Measurements from ENCODE around the gene INTS13. TPM values are rescaled to one million over a fixed set of nuclear protein-coding genes. Genes with fewer than 3 reads are reported as not detected.
"Not testable (repeated sequence)": the region's sequence is repeated elsewhere in the genome, so short reads cannot be mapped to it uniquely, and the experiment has no call there.

The INTS13 gene
- total RNA-seq, 5 donors from 2014 or later (not counting 1 experiment from before 2014, with no cell fraction given): 19.7 to 26.0 (median 23.9) TPM

GRCh38 chr12:26906024-26906423 lies 31.8 kb downstream of the INTS13 start:
- Mint-ChIP-seq H3K4me1 (peaks cover 6 to 19% (median 9%) of the 10 kb centered on the region in 3 donors), H3K9me3 (peaks cover 0 to 9% (median 0%) of the 10 kb centered on the region in 3 donors), H3K4me3 (no peak overlapping the region), H3K36me3 (peaks cover 60% of the 10 kb centered on the region), H3K27ac (no peak overlapping the region), H3K27me3 (no peaks in the 10 kb centered on the region)
- DNase-seq (no peak), ATAC-seq (replicated peaks in 1 of 4) (no peak)
- H3K36me3 ChIP-seq (ENCODE audit: control insufficient read depth in 2 of 2, extremely low read depth in 1 of 2, insufficient read depth in 1 of 2, low read length in 1 of 2): peaks cover 8 to 39% of the 10 kb centered on the region in 2 donors
- H3K4me1 ChIP-seq (ENCODE audit: control insufficient read depth in 1 of 2, extremely low read depth in 1 of 2, insufficient read depth in 2 of 2, low read length in 2 of 2): peaks cover 0 to 3% of the 10 kb centered on the region in 2 experiments
- no peak overlapping the region for H3K27ac ChIP-seq (ENCODE audit: low read length)
- no peak overlapping the region for H3K4me3 ChIP-seq (ENCODE audit: control insufficient read depth in 1 of 2, extremely low read depth in 1 of 2, low read length in 1 of 2)
- no peaks in the 10 kb centered on the region for H3K27me3 ChIP-seq (replicated peaks in 1 of 2; ENCODE audit: control insufficient read depth in 2 of 2, extremely low read depth in 1 of 2, insufficient read depth in 2 of 2, low read length in 1 of 2)
- no peaks in the 10 kb centered on the region for H3K9me3 ChIP-seq
- WGBS (ENCODE audit: insufficient coverage): no CpG with 5 or more reads among the region's 1 CpG
- ChIA-PET POLR2A (no interaction called here), CTCF (no interaction called here)

- H3K9me3 ChIP-seq; H3K27me3 Mint-ChIP-seq; H3K27ac Mint-ChIP-seq; POLR2A ChIA-PET; H3K27ac ChIP-seq (ENCODE audit: low read length); H3K4me3 ChIP-seq (ENCODE audit: control insufficient read depth in 1 of 2, extremely low read depth in 1 of 2, low read length in 1 of 2); ATAC-seq (replicated peaks in 1 of 4); DNase-seq; H3K4me1 ChIP-seq (ENCODE audit: control insufficient read depth in 1 of 2, extremely low read depth in 1 of 2, insufficient read depth in 2 of 2, low read length in 2 of 2); H3K9me3 Mint-ChIP-seq; H3K27me3 ChIP-seq (replicated peaks in 1 of 2; ENCODE audit: control insufficient read depth in 2 of 2, extremely low read depth in 1 of 2, insufficient read depth in 2 of 2, low read length in 1 of 2); H3K4me3 Mint-ChIP-seq: not testable (repeated sequence)
- CTCF ChIA-PET: interaction anchor here (0.6 to 0.7 kb wide), 6 partner anchors 33 to 1747 kb away, joined by 3 to 9 read pairs (median 4); no protein-coding TSS in a partner anchor
- H3K36me3 ChIP-seq (ENCODE audit: control insufficient read depth in 2 of 2, extremely low read depth in 1 of 2, insufficient read depth in 1 of 2, low read length in 1 of 2): peaks cover 0 to 31% of the 10 kb centered on the region in 2 donors
- peaks cover 4 to 15% (median 6%) of the 10 kb centered on the region in 3 donors for H3K4me1 Mint-ChIP-seq
- peaks cover 65% of the 10 kb centered on the region for H3K36me3 Mint-ChIP-seq
- WGBS (ENCODE audit: insufficient coverage): no CpG with 5 or more reads among the region's 3 CpGs
Measured at GRCh38 chr12:26903396-26903795, 34.4 kb downstream of the INTS13 start.

DNA sequence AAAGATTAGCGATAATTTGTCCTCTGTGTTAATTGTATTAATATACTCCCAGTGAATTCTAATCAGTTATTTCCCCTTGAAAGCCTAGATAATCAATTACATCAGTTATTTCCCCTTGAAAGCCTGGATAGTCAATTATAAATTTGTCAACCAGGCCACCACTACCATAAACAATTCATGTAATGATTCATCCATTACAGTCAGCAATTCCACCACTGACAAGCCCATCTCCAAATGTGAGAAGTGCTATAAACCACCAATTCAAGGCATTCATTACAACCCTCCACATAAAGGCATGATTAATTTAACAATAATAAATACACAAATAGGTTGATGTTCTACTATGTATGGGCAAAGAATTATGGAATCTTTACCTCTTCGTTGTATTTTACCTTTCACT lies 40.9 kb downstream of the INTS13 start:
- Histone ChIP-seq H3K4me3 (ENCODE audit: control insufficient read depth in 1 of 2, extremely low read depth in 1 of 2, low read length in 1 of 2) (no peak overlapping the region), H3K36me3 (ENCODE audit: control insufficient read depth in 2 of 2, extremely low read depth in 1 of 2, insufficient read depth in 1 of 2, low read length in 1 of 2) (peaks cover 0 to 9% of the 10 kb centered on the region in 2 donors), H3K9me3 (no peaks in the 10 kb centered on the region), H3K27ac (ENCODE audit: low read length) (no peak overlapping the region), H3K4me1 (ENCODE audit: control insufficient read depth in 1 of 2, extremely low read depth in 1 of 2, insufficient read depth in 2 of 2, low read length in 2 of 2) (no peaks in the 10 kb centered on the region), H3K27me3 (replicated peaks in 1 of 2; ENCODE audit: control insufficient read depth in 2 of 2, extremely low read depth in 1 of 2, insufficient read depth in 2 of 2, low read length in 1 of 2) (no peaks in the 10 kb centered on the region)
- no CpG with 5 or more reads among the region's 2 CpGs for WGBS (ENCODE audit: insufficient coverage)
- no peaks in the 10 kb centered on the region for H3K9me3 Mint-ChIP-seq
- ChIA-PET CTCF (interaction anchor here in 1 of 2 donors (2.1 kb wide), 1 partner anchor 12 kb away, joined by 6 read pairs; no protein-coding TSS in a partner anchor), POLR2A (no interaction called here)
- no peak for ATAC-seq (replicated peaks in 1 of 4)
- H3K4me3 Mint-ChIP-seq: no peak overlapping the region
- DNase-seq: no peak
- peaks cover 30% of the 10 kb centered on the region for H3K36me3 Mint-ChIP-seq
- peaks cover 0 to 5% (median 0%) of the 10 kb centered on the region in 3 donors for H3K4me1 Mint-ChIP-seq
- H3K27me3 Mint-ChIP-seq: no peaks in the 10 kb centered on the region
- H3K27ac Mint-ChIP-seq: no peak overlapping the region

DNA sequence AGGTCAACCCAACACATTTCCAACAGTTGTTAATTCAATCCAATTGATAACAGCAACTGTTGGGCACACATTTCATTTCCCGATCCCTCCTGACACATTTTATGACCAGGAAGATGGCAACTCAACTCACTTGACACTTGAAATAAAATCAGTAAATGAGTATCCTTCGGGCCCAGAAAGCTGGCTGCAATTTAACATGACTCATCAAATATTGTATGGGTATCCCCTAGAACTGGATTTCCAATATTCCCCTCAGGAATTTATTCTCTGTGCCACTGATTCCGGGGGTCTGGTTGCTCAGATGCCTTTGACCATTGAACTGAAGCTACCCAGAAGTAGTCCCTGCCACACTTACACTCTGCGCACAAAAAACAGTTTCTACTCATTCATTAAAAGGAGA lies 42.1 kb downstream of the INTS13 start:
- no peaks in the 10 kb centered on the region for H3K4me1 ChIP-seq (ENCODE audit: control insufficient read depth in 1 of 2, extremely low read depth in 1 of 2, insufficient read depth in 2 of 2, low read length in 2 of 2)
- WGBS (ENCODE audit: insufficient coverage): 100% methylated on average over 1 of the region's 4 CpGs
- H3K27ac Mint-ChIP-seq: no peak overlapping the region
- H3K9me3 ChIP-seq: no peaks in the 10 kb centered on the region
- H3K27me3 Mint-ChIP-seq: no peaks in the 10 kb centered on the region
- no peaks in the 10 kb centered on the region for H3K4me1 Mint-ChIP-seq
- POLR2A ChIA-PET: no interaction called here
- no peak overlapping the region for H3K4me3 ChIP-seq (ENCODE audit: control insufficient read depth in 1 of 2, extremely low read depth in 1 of 2, low read length in 1 of 2)
- peaks cover 20% of the 10 kb centered on the region for H3K36me3 Mint-ChIP-seq
- ATAC-seq (replicated peaks in 1 of 4) (no peak), DNase-seq (no peak)
- H3K27me3 ChIP-seq (replicated peaks in 1 of 2; ENCODE audit: control insufficient read depth in 2 of 2, extremely low read depth in 1 of 2, insufficient read depth in 2 of 2, low read length in 1 of 2): no peaks in the 10 kb centered on the region
- no peaks in the 10 kb centered on the region for H3K9me3 Mint-ChIP-seq
- no peak overlapping the region for H3K27ac ChIP-seq (ENCODE audit: low read length)
- peaks cover 0 to 9% of the 10 kb centered on the region in 2 donors for H3K36me3 ChIP-seq (ENCODE audit: control insufficient read depth in 2 of 2, extremely low read depth in 1 of 2, insufficient read depth in 1 of 2, low read length in 1 of 2)
- CTCF ChIA-PET: no interaction called here
- no peak overlapping the region for H3K4me3 Mint-ChIP-seq

DNA sequence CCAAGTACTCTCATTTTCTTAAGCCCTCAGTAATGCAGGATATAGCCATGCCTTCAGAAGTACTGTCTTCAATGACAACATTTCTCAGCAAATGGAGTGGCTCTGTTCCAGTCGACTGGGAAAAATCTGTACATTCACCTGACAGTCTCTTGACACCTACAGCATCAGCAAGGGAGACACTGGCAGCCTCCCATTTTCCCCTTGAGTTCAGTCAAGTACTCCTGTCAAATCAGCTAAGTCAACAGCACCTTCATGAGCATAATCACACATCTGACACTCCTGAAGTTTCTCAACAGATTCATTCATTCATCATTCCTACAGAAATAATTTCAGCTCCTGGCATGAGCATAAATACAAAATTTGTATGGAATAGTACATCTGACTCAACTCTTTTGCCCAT lies 46.1 kb downstream of the INTS13 start:
- ATAC-seq (replicated peaks in 1 of 4) (no peak), DNase-seq (no peak)
- no peaks in the 10 kb centered on the region for H3K9me3 ChIP-seq
- H3K27me3 Mint-ChIP-seq: peaks cover 0 to 1% of the 10 kb centered on the region in 2 donors
- H3K4me3 Mint-ChIP-seq: no peak overlapping the region
- ChIA-PET POLR2A (no interaction called here), CTCF (interaction anchor here in 1 of 2 donors (0.5 to 0.9 kb wide), 2 partner anchors 414 to 723 kb away, joined by 3 read pairs; no protein-coding TSS in a partner anchor)
- H3K36me3 ChIP-seq (ENCODE audit: control insufficient read depth in 2 of 2, extremely low read depth in 1 of 2, insufficient read depth in 1 of 2, low read length in 1 of 2): no peaks in the 10 kb centered on the region
- no peaks in the 10 kb centered on the region for H3K4me1 Mint-ChIP-seq
- H3K36me3 Mint-ChIP-seq: peaks cover 3% of the 10 kb centered on the region
- H3K27ac Mint-ChIP-seq: no peak overlapping the region
- H3K27ac ChIP-seq (ENCODE audit: low read length): no peak overlapping the region
- no peaks in the 10 kb centered on the region for H3K27me3 ChIP-seq (replicated peaks in 1 of 2; ENCODE audit: control insufficient read depth in 2 of 2, extremely low read depth in 1 of 2, insufficient read depth in 2 of 2, low read length in 1 of 2)
- H3K4me3 ChIP-seq (ENCODE audit: control insufficient read depth in 1 of 2, extremely low read depth in 1 of 2, low read length in 1 of 2): no peak overlapping the region
- WGBS (ENCODE audit: insufficient coverage): 86% methylated on average over 1 of the region's 1 CpG
- no peaks in the 10 kb centered on the region for H3K9me3 Mint-ChIP-seq
- no peaks in the 10 kb centered on the region for H3K4me1 ChIP-seq (ENCODE audit: control insufficient read depth in 1 of 2, extremely low read depth in 1 of 2, insufficient read depth in 2 of 2, low read length in 2 of 2)

DNA sequence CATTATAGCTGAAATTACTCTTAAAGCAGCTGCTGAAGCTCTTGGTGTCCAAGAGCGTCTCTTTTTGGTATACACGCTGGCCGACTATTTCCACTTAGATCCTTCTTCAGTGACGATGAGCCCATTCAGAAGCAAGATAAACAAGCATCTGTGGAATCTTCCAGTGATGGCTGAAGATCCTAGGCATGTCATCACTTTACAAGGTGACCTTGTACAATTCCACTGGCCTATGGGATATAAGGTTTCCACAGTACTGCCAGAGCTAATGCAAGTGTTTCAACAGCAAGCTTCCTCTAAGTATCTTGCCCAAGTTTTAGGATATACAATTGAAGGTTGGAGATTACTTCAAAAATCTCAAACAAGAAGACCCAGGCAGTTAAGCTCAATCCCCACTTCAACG lies 47.0 kb downstream of the INTS13 start:
- Histone ChIP-seq H3K4me1 (ENCODE audit: control insufficient read depth in 1 of 2, extremely low read depth in 1 of 2, insufficient read depth in 2 of 2, low read length in 2 of 2) (no peaks in the 10 kb centered on the region), H3K36me3 (ENCODE audit: control insufficient read depth in 2 of 2, extremely low read depth in 1 of 2, insufficient read depth in 1 of 2, low read length in 1 of 2) (no peaks in the 10 kb centered on the region), H3K4me3 (ENCODE audit: control insufficient read depth in 1 of 2, extremely low read depth in 1 of 2, low read length in 1 of 2) (no peak overlapping the region), H3K9me3 (no peaks in the 10 kb centered on the region), H3K27me3 (replicated peaks in 1 of 2; ENCODE audit: control insufficient read depth in 2 of 2, extremely low read depth in 1 of 2, insufficient read depth in 2 of 2, low read length in 1 of 2) (no peaks in the 10 kb centered on the region), H3K27ac (ENCODE audit: low read length) (no peak overlapping the region)
- H3K9me3 Mint-ChIP-seq: no peaks in the 10 kb centered on the region
- no peak overlapping the region for H3K27ac Mint-ChIP-seq
- H3K4me1 Mint-ChIP-seq: no peaks in the 10 kb centered on the region
- POLR2A ChIA-PET: no interaction called here
- WGBS (ENCODE audit: insufficient coverage): 100% methylated on average over 5 of the region's 5 CpGs
- DNase-seq (no peak), ATAC-seq (replicated peaks in 1 of 4) (no peak)
- H3K4me3 Mint-ChIP-seq: no peak overlapping the region
- CTCF ChIA-PET: interaction anchor here in 1 of 2 donors (0.5 to 0.6 kb wide), 2 partner anchors 267 to 722 kb away, joined by 3 read pairs; no protein-coding TSS in a partner anchor
- H3K36me3 Mint-ChIP-seq: peaks cover under 1% of the 10 kb centered on the region
- peaks cover 0 to 1% of the 10 kb centered on the region in 2 donors for H3K27me3 Mint-ChIP-seq

All from T-cell (primary cell).